Measurements from ENCODE around the gene LSAMP. TPM values are rescaled to one million over a fixed set of nuclear protein-coding genes. Genes with fewer than 3 reads are reported as not detected.

The LSAMP gene
- total and polyA plus RNA-seq, 2 of the 13 experiments (the other 11 are each of a cell fraction or from before 2014, with no cell fraction given) = not detected

DNA sequence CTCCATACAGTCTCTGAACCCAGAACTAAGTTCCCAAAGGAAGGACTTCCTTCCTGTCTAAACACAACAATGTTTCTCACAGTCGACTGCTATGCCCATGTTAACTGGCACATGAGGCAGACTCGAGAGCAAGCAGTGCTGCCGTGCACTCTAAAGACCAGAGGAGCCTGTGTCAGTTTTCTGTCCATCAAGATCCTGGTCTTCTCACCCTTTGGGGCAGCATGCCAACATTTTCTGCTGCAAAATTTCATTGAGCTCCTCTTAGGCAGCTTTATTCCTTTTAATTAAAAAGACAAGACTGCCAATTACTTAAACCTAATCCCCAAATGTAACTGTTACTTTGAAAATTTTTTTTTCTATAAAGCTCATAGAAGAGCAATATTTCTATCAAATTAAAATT, 616.9 kb downstream of the LSAMP start:
- H3K4me2 ChIP-seq (ENCODE audit: low read depth, low read length) = no peak overlapping the region

More for the DNA sequence above, 616.9 kb downstream of the LSAMP start:
- CTCF ChIA-PET (ENCODE audit: low intra/inter-chr PET ratio, low total read pairs) = no interaction called here
- H3K4me1 ChIP-seq (ENCODE audit: insufficient read depth, low read length) = peaks cover 29% of the 10 kb centered on the region
- no peak overlapping the region for H3K9ac ChIP-seq (ENCODE audit: insufficient read depth, low read depth, low read length)
- DNase-seq (ENCODE audit: low spot score) = no peak
- no peaks in the 10 kb centered on the region for H4K20me1 ChIP-seq (ENCODE audit: insufficient read depth, low read length)
- in situ Hi-C loops (cut with HindIII; ENCODE audit: extremely low pct_ligation_motif_present, low pct_unique_long_range_greater_than_20kb) (no loop called here), intact Hi-C loops (cut with micrococcal nuclease; ENCODE audit: unreplicated experiment) (no loop called here)
- no peak overlapping the region for H2AFZ ChIP-seq (ENCODE audit: low read length)
- POLR2A ChIA-PET = no interaction called here
- H3K4me3 ChIP-seq (replicated peaks in 1 of 3; ENCODE audit: insufficient read depth in 1 of 3, low read depth in 2 of 3, low read length in 3 of 3) = no peak overlapping the region
- no TSS peak for BruUV-seq (replicated peaks)
- H3K79me2 ChIP-seq (ENCODE audit: insufficient read depth, low read length) = no peaks in the 10 kb centered on the region
- ATAC-seq = no peak
- 83% methylated on average over 3 of the region's 3 CpGs for WGBS (ENCODE audit: low lambda C conversion rate)
- no peak overlapping the region for H3K27ac ChIP-seq (ENCODE audit: extremely low read length, insufficient read depth, low read length)
- no peaks in the 10 kb centered on the region for H3K27me3 ChIP-seq (ENCODE audit: control insufficient read depth in 1 of 2, insufficient read depth in 2 of 2, low read length in 2 of 2)
- FAIRE-seq = no peak
- H3K36me3 ChIP-seq (replicated peaks in 1 of 2; ENCODE audit: control insufficient read depth in 1 of 2, insufficient read depth in 2 of 2, low read length in 2 of 2) = no peaks in the 10 kb centered on the region
- TF ChIP-seq, protein P1, sequence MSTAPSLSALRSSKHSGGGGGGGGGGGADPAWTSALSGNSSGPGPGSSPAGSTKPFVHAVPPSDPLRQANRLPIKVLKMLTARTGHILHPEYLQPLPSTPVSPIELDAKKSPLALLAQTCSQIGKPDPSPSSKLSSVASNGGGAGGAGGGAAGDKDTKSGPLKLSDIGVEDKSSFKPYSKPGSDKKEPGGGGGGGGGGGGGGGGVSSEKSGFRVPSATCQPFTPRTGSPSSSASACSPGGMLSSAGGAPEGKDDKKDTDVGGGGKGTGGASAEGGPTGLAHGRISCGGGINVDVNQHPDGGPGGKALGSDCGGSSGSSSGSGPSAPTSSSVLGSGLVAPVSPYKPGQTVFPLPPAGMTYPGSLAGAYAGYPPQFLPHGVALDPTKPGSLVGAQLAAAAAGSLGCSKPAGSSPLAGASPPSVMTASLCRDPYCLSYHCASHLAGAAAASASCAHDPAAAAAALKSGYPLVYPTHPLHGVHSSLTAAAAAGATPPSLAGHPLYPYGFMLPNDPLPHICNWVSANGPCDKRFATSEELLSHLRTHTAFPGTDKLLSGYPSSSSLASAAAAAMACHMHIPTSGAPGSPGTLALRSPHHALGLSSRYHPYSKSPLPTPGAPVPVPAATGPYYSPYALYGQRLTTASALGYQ (CRISPR knock-in tag; IDR thresholded peaks at IDR 0.05) = no peak
- TF ChIP-seq RXRA (CRISPR knock-in tag; IDR thresholded peaks at IDR 0.05) (no peak), ZNF383 (CRISPR knock-in tag; IDR thresholded peaks at IDR 0.05; ENCODE audit: borderline replicate concordance) (no peak), KLF9 (CRISPR knock-in tag; IDR thresholded peaks at IDR 0.05; ENCODE audit: low read depth) (no peak), ZNF724P (CRISPR knock-in tag; IDR thresholded peaks at IDR 0.05; ENCODE audit: borderline replicate concordance) (no peak), ZNF547 (CRISPR knock-in tag; IDR thresholded peaks at IDR 0.05) (no peak), NR3C1 (CRISPR knock-in tag; IDR thresholded peaks at IDR 0.05) (no peak), ZNF414 (CRISPR knock-in tag; IDR thresholded peaks at IDR 0.05) (no peak), KLF12 (CRISPR knock-in tag; IDR thresholded peaks at IDR 0.05; ENCODE audit: borderline replicate concordance) (no peak), FOSL2 (CRISPR knock-in tag; IDR thresholded peaks at IDR 0.05) (no peak), ZNF430 (CRISPR knock-in tag; IDR thresholded peaks at IDR 0.05) (no peak), THAP9 (CRISPR knock-in tag; IDR thresholded peaks at IDR 0.05; ENCODE audit: borderline replicate concordance) (no peak), RORA (CRISPR knock-in tag; IDR thresholded peaks at IDR 0.05) (no peak), ZNF263 (CRISPR knock-in tag; IDR thresholded peaks at IDR 0.05) (no peak)
- TF ChIP-seq, protein P2, sequence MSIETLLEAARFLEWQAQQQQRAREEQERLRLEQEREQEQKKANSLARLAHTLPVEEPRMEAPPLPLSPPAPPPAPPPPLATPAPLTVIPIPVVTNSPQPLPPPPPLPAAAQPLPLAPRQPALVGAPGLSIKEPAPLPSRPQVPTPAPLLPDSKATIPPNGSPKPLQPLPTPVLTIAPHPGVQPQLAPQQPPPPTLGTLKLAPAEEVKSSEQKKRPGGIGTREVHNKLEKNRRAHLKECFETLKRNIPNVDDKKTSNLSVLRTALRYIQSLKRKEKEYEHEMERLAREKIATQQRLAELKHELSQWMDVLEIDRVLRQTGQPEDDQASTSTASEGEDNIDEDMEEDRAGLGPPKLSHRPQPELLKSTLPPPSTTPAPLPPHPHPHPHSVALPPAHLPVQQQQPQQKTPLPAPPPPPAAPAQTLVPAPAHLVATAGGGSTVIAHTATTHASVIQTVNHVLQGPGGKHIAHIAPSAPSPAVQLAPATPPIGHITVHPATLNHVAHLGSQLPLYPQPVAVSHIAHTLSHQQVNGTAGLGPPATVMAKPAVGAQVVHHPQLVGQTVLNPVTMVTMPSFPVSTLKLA (IDR thresholded peaks at IDR 0.05) = no peak
- TF ChIP-seq, protein P3, sequence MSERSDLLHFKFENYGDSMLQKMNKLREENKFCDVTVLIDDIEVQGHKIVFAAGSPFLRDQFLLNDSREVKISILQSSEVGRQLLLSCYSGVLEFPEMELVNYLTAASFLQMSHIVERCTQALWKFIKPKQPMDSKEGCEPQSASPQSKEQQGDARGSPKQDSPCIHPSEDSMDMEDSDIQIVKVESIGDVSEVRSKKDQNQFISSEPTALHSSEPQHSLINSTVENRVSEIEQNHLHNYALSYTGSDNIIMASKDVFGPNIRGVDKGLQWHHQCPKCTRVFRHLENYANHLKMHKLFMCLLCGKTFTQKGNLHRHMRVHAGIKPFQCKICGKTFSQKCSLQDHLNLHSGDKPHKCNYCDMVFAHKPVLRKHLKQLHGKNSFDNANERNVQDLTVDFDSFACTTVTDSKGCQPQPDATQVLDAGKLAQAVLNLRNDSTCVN (CRISPR knock-in tag; IDR thresholded peaks at IDR 0.05; ENCODE audit: borderline replicate concordance) = no peak
- TF ChIP-seq, protein P4, sequence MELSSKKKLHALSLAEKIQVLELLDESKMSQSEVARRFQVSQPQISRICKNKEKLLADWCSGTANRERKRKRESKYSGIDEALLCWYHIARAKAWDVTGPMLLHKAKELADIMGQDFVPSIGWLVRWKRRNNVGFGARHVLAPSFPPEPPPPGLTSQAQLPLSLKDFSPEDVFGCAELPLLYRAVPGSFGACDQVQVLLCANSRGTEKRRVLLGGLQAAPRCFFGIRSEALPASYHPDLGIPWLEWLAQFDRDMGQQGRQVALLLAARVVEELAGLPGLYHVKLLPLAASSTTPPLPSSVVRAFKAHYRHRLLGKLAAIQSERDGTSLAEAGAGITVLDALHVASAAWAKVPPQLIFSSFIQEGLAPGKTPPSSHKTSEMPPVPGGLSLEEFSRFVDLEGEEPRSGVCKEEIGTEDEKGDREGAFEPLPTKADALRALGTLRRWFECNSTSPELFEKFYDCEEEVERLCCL (CRISPR knock-in tag; IDR thresholded peaks at IDR 0.05; ENCODE audit: borderline replicate concordance) = no peak
- H3K9me3 ChIP-seq (ENCODE audit: low read length) = no peaks in the 10 kb centered on the region

Measured in HepG2 (cell line).